ENCODE results near the gene CARD9. TPM values are rescaled to one million over a fixed set of nuclear protein-coding genes. Genes with fewer than 3 reads are reported as not detected.

CARD9 gene
- total RNA-seq, 1 experiment from 2014 or later, result 5.6 TPM

DNA sequence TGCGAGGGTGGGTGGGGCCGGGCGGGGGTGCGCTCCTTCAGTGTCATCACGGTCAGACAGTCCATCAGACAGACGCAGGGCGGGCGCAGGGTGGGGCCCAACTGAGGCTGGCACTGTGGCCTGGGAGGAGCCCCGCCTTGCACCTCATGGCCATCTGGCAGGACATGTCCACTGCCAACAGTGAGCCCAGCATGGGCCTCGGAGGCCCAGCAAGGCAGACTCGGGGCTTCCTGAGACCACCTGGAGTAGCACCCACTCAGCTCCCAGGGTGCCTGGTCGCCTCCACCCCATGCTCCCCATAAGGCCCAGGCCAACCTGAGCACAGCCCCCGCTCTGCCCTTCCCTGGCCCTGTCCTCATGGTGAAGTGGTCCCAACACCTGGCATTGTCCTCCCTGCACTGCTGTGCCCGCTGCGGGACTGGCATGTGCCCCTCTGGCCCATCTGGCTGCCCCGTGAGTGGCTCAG, 54.7 kb downstream of the CARD9 start:
- H2AK5ac ChIP-seq (ENCODE audit: insufficient read length, low read length), result no peak overlapping the region
- no peak overlapping the region for H3K18ac ChIP-seq (ENCODE audit: insufficient read length, low read depth, low read length)
- no peak overlapping the region for H3T11ph ChIP-seq (ENCODE audit: low read length)
- H2BK5ac ChIP-seq (ENCODE audit: insufficient read length, low read length), result no peak overlapping the region
- no peak overlapping the region for H3K4ac ChIP-seq (ENCODE audit: low read depth, low read length)
- no peaks in the 10 kb centered on the region for H3K9me3 ChIP-seq (ENCODE audit: control insufficient read depth, low read depth, low read length)
- H3K9ac ChIP-seq (ENCODE audit: extremely low read depth, insufficient read length, low read length), result no peak overlapping the region
- no peak overlapping the region for H3K56ac ChIP-seq (ENCODE audit: insufficient read length, low read depth, low read length)
- no peaks in the 10 kb centered on the region for H3K23me2 ChIP-seq (ENCODE audit: insufficient read length, low read depth, low read length, poor library complexity, severe bottlenecking)
- no peaks in the 10 kb centered on the region for H3K79me2 ChIP-seq (ENCODE audit: insufficient read depth, low read length)
- no peak overlapping the region for H2BK120ac ChIP-seq (ENCODE audit: low read depth, low read length, poor library complexity, severe bottlenecking)
- no peak overlapping the region for H2BK15ac ChIP-seq (ENCODE audit: low read depth, low read length)
- H3K14ac ChIP-seq (ENCODE audit: insufficient read depth, low read length), result no peak overlapping the region
- H4K5ac ChIP-seq (ENCODE audit: insufficient read length, low read depth, low read length), result no peak overlapping the region
- no peaks in the 10 kb centered on the region for H3K4me1 ChIP-seq (ENCODE audit: insufficient read depth, low read length)
- H3K79me1 ChIP-seq (ENCODE audit: insufficient read depth, low read depth, low read length, poor library complexity, severe bottlenecking), result no peaks in the 10 kb centered on the region
- no peak overlapping the region for H2AFZ ChIP-seq (ENCODE audit: low read length)
- DNase-seq, result no peak
- no peak overlapping the region for H2BK20ac ChIP-seq (ENCODE audit: low read depth, low read length, poor library complexity, severe bottlenecking)
- no peak overlapping the region for H3K27ac ChIP-seq (ENCODE audit: insufficient read length, low read depth, low read length)
- no CpG with 5 or more reads among the region's 16 CpGs for WGBS (ENCODE audit: extremely low coverage, insufficient read length, low lambda C conversion rate)
- no peak overlapping the region for H2BK12ac ChIP-seq (ENCODE audit: insufficient read length, low read depth, low read length)
- H3K4me2 ChIP-seq (ENCODE audit: insufficient read depth, insufficient read length, low read length), result no peak overlapping the region
- no peak overlapping the region for H3K27ac Mint-ChIP-seq
- no peak overlapping the region for H3K4me3 Mint-ChIP-seq
- no peaks in the 10 kb centered on the region for H4K20me1 ChIP-seq (ENCODE audit: control insufficient read depth, insufficient read depth, insufficient read length)
- peaks cover 5% of the 10 kb centered on the region for H3K27me3 Mint-ChIP-seq (ENCODE audit: low read depth)
- H3K9me3 Mint-ChIP-seq, result peaks cover 15 to 17% of the 10 kb centered on the region in 2 experiments
- no peaks in the 10 kb centered on the region for H3K27me3 ChIP-seq (ENCODE audit: insufficient read depth, low read length)
- no peaks in the 10 kb centered on the region for H3K4me1 Mint-ChIP-seq
- peaks cover 6 to 19% (median 7%) of the 10 kb centered on the region in 3 experiments; a peak in 6 of 7 replicates for H3K36me3 Mint-ChIP-seq (ENCODE audit: insufficient read depth in 1 of 3, low read depth in 3 of 3)
- no peak for TF ChIP-seq CTCF (conservative IDR thresholded peaks at IDR 0.05)
- H3K23ac ChIP-seq (ENCODE audit: insufficient read length, low read depth, low read length), result no peak overlapping the region
- H4K91ac ChIP-seq (ENCODE audit: insufficient read length, low read depth, low read length), result no peak overlapping the region
- H4K8ac ChIP-seq (replicated peaks; ENCODE audit: insufficient read length, low read depth, low read length), result no peak overlapping the region

Measured in H9 (cell line).